Tibial nerve (tissue), 4 donors: ENCODE data around the gene KANK3. TPM values are rescaled to one million over a fixed set of nuclear protein-coding genes. Genes with fewer than 3 reads are reported as not detected.

ENCODE experiments used
- DNase-seq, 2 donors: peaks; one replicate each; pipeline ENCODE4 v3.0.0-alpha.2; 2019; ENCODE audit warnings: low spot score in 2 of 2
- H3K27ac ChIP-seq, 4 donors: fragments of 200-600 bp; sonication (generic) in 3 of 4; one replicate each; pipeline ENCODE4 v1.5.1; 2017 to 2019; ENCODE audit warnings: mild to moderate bottlenecking in 1 of 4
- H3K27me3 ChIP-seq, 2 donors: fragments of 200-600 bp; sonication (generic) in 1 of 2; one replicate each; pipeline versions ENCODE4 v1.5.1 to v1.6.0; 2017 to 2019
- H3K36me3 ChIP-seq, 3 donors: fragments of 200-600 bp; sonication (generic); one replicate each; pipeline ENCODE4 v1.5.1; 2018 to 2019
- H3K4me1 ChIP-seq, 4 donors: fragments of 200-600 bp; sonication (generic) in 3 of 4; one replicate each; pipeline ENCODE4 v1.5.1; 2017 to 2019
- H3K4me3 ChIP-seq, 4 donors: fragments of 200-600 bp; sonication (generic) in 3 of 4; one replicate each; pipeline ENCODE4 v1.5.1; 2017 to 2019; ENCODE audit warnings: mild to moderate bottlenecking in 1 of 4, moderate library complexity in 1 of 4
- H3K9me3 ChIP-seq, 4 donors: fragments of 200-600 bp; sonication (generic) in 3 of 4; one replicate each; pipeline ENCODE4 v1.5.1; 2017 to 2019
- CTCF ChIP-seq, 5 experiments: fragments of 200-600 bp in 3 of 5; fragments of 450-650 bp in 2 of 5; sonication (generic) in 3 of 5; IDR thresholded peaks; one replicate each; pipeline ENCODE4 v1.5.1; 2016 to 2019; ENCODE audit warnings: antibody characterized with exemption in 5 of 5, mild to moderate bottlenecking in 3 of 5, moderate library complexity in 2 of 5
- EP300 ChIP-seq, 2 donors: sonication (generic); formaldehyde crosslinking; IDR thresholded peaks; one replicate each; pipeline ENCODE4 v1.6.1; 2017; ENCODE audit warnings: antibody characterized with exemption in 2 of 2, mild to moderate bottlenecking in 1 of 2
- POLR2A ChIP-seq, 2 donors: fragments of 450-650 bp; IDR thresholded peaks; one replicate each; pipeline ENCODE4 v1.6.1; 2017; ENCODE audit warnings: antibody characterized with exemption in 2 of 2, mild to moderate bottlenecking in 2 of 2, moderate library complexity in 2 of 2
- WGBS, 2 donors: methylation state at CpG; one replicate each; pipeline ENCODE4 v1.1.5; 2018; 5-methylcytosine and 5-hydroxymethylcytosine counted together
- total RNA-seq, 4 donors: library from RNA; depleted of rRNA; stranded (reverse); fragments of >200 nt; gene quantifications; one replicate each; pipeline ENCODE4 v1.1.0, GENCODE V29; 2016

The KANK3 gene
- total RNA-seq, 4 donors from 2014 or later = 13.8 to 34.8 (median 20.1) TPM

GRCh38 chr19:8311461-8312260, 31.4 kb downstream of the KANK3 start:
- Histone ChIP-seq H3K36me3 (peaks cover 0 to 78% (median 17%) of the 10 kb centered on the region in 3 donors), H3K9me3 (no peaks in the 10 kb centered on the region), H3K4me3 (no peak overlapping the region), H3K27ac (peak overlapping the region in 1 of 4 donors; percentile 59), H3K27me3 (no peaks in the 10 kb centered on the region), H3K4me1 (peaks cover 0 to 35% (median 17%) of the 10 kb centered on the region in 4 donors)
- TF ChIP-seq EP300 (IDR thresholded peaks at IDR 0.05) (no peak), POLR2A (IDR thresholded peaks at IDR 0.05) (no peak), CTCF (IDR thresholded peaks at IDR 0.05) (no peak)
- WGBS, 2 donors = 70 to 75% methylated on average over 15 to 16 of the region's 16 CpGs
- no peak for DNase-seq

DNA sequence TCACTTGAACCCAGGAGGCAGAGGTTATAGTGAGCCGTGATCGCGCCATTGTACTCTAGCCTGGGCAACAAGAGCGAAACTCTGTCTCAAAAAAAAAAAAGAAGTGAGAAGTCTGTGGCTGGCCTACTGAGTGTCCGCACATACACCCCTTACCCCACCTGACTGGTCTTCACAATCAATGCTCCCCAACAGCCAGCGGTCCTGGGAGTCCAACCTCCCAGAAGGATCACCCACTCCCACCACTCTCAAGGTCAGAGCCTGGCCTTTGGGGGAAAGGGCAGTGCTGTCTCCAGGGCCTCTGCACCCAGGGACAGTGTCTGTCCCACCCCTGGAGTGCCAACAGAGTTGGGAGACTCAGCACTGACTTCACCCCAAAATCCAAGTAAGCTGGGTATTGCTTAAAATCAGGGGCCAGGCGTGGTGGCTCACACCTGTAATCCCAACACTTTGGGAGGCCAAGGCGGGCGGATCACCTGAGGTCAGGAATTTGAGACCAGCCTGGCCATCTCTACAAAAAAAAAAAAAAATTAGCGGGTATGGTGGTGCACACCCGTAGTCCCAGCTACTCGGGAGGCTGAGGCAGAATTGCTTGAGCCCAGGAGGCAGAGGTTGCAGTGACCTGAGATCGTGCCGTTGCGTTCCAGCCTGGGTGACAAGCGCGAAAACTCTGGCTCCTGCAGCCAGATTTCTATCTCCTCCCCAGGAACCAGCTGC, 32.6 kb downstream of the KANK3 start:
- DNase-seq = no peak
- H3K4me1 ChIP-seq = peaks cover 0 to 40% (median 17%) of the 10 kb centered on the region in 4 donors
- WGBS, 2 donors = 92 to 95% methylated on average over 16 to 17 of the region's 17 CpGs
- no peak overlapping the region for H3K4me3 ChIP-seq
- no peaks in the 10 kb centered on the region for H3K9me3 ChIP-seq
- peaks cover 0 to 66% (median 16%) of the 10 kb centered on the region in 3 donors for H3K36me3 ChIP-seq
- H3K27ac ChIP-seq = no peak overlapping the region
- no peak for TF ChIP-seq CTCF (IDR thresholded peaks at IDR 0.05)
- no peak for TF ChIP-seq POLR2A (IDR thresholded peaks at IDR 0.05)
- TF ChIP-seq EP300 (IDR thresholded peaks at IDR 0.05) = no peak
- no peaks in the 10 kb centered on the region for H3K27me3 ChIP-seq

GRCh38 chr19:8308891-8309291, 34.2 kb downstream of the KANK3 start:
- Histone ChIP-seq H3K9me3 (no peaks in the 10 kb centered on the region), H3K4me3 (peak overlapping the region; percentile 39 to 84 (median 72)), H3K36me3 (peaks cover 0 to 55% (median 10%) of the 10 kb centered on the region in 3 donors), H3K4me1 (peaks cover 0 to 40% (median 17%) of the 10 kb centered on the region in 4 donors), H3K27ac (peak overlapping the region in 2 of 4 donors; percentile 79 to 82), H3K27me3 (no peaks in the 10 kb centered on the region)
- DNase-seq = peak in 1 of 2 donors; percentile 9
- TF ChIP-seq EP300 (IDR thresholded peaks at IDR 0.05) (no peak), CTCF (IDR thresholded peaks at IDR 0.05) (no peak), POLR2A (IDR thresholded peaks at IDR 0.05) (no peak)
- WGBS, 2 donors = 55 to 70% methylated on average over 17 of the region's 17 CpGs

- peak in 1 of 2 donors; percentile 51 for TF ChIP-seq POLR2A (IDR thresholded peaks at IDR 0.05)
- TF ChIP-seq EP300 (IDR thresholded peaks at IDR 0.05) = peak; percentile 79 to 88
- peak in 1 of 5 experiments; percentile 22 for TF ChIP-seq CTCF (IDR thresholded peaks at IDR 0.05)
- peak within 1 kb of the TSS in 3 of 4 donors; percentile 74 to 82 (median 79) for H3K27ac ChIP-seq
- DNase-seq = peak; percentile 81 to 86
- H3K36me3 ChIP-seq = peaks cover 0 to 55% (median 10%) of the 10 kb centered on the region in 3 donors
- H3K4me3 ChIP-seq = peak within 1 kb of the TSS; percentile 39 to 84 (median 72)
- no peaks in the 10 kb centered on the region for H3K27me3 ChIP-seq
- WGBS, 2 donors = 0 to 2% methylated on average over 28 to 63 of the region's 63 CpGs
- H3K9me3 ChIP-seq = no peaks in the 10 kb centered on the region
- peaks cover 0 to 40% (median 17%) of the 10 kb centered on the region in 4 donors for H3K4me1 ChIP-seq
Observed at GRCh38 chr19:8307965-8308866, 34.8 kb downstream of the KANK3 start, which contains the start of gene CD320. TSS of gene CD320 (minus strand) at chr19:8308358. CDS start at chr19:8308290, 68 bp downstream.
